HCT116 (cell line): Measurements from ENCODE around the gene UACA. TPM values are rescaled to one million over a fixed set of nuclear protein-coding genes. Genes with fewer than 3 reads are reported as not detected.

Experiments
- ATAC-seq: fragments of 200-7000 bp; cut with Tn5 transposase; 2 replicates; pipeline ENCODE4 v1.9.1; 2020; ENCODE audit warnings: mild to moderate bottlenecking, moderate library complexity
- Bru-seq: library from RNA; stranded (reverse); fragments of 400-500 nt; gene quantifications from one replicate; lab custom pipeline; 2021; lab: Mats Ljungman, UMichigan
- BruChase-seq, 2 experiments: library from RNA; stranded (reverse); fragments of 400-500 nt; gene quantifications; one replicate each; lab custom pipeline; 2021; lab: Mats Ljungman, UMichigan
- BruUV-seq: library from RNA; stranded (reverse); fragments of 400-500 nt; replicated peaks from 2 replicates; lab custom pipeline; 2021; lab: Mats Ljungman, UMichigan
- CTCF ChIA-PET: fragments of 300-600 bp; sonication (Branson Sonifier 250); formaldehyde crosslinking; loops from one replicate; lab custom pipeline; 2021; ENCODE audit warnings: antibody characterized with exemption; lab: Charles Lee
- POLR2A ChIA-PET: fragments of 300-600, 350-600 bp; sonication (Branson Sonifier 250); formaldehyde crosslinking; loops from one replicate; lab custom pipeline; 2021; ENCODE audit warnings: antibody characterized with exemption; lab: Charles Lee
- RAD21 ChIA-PET, 2 experiments: fragments of 300-600 bp; sonication (Branson Sonifier 250); formaldehyde crosslinking; loops; one replicate each; lab custom pipeline; 2023; ENCODE audit warnings: low total read pairs in 2 of 2; ENCODE audit not compliant: uncharacterized antibody in 2 of 2, unreplicated experiment in 2 of 2, low non-redundant PET in 1 of 2; lab: Charles Lee
- DNase-seq: peaks from one replicate; pipeline ENCODE4 v3.0.0-alpha.2; 2010; ENCODE audit warnings: low read depth, low spot score
- H2AFZ ChIP-seq: fragments of 200-600 bp; shearing (Covaris generic), sonication (generic); 2 replicates; pipeline ENCODE4 v1.6.1; 2017; ENCODE audit warnings: low read depth, mixed run types, mixed read lengths, antibody characterized with exemption, low read length; ENCODE audit not compliant: poor library complexity, severe bottlenecking
- H3K27ac ChIP-seq: 2 replicates; pipeline ENCODE4 v1.5.1; 2012; ENCODE audit warnings: low read depth, low read length
- H3K27me3 ChIP-seq: fragments of 200-600 bp; sonication (generic); 2 replicates; pipeline ENCODE4 v1.6.1; 2016; ENCODE audit warnings: mixed run types, low read length, mixed read lengths; ENCODE audit not compliant: insufficient read depth
- H3K36me3 ChIP-seq, 2 experiments: fragments of 200-500 bp in 1 of 2; fragments of 200-600 bp in 1 of 2; sonication (Bioruptor generic) in 1 of 2; sonication (generic) in 1 of 2; 2 replicates each; pipeline versions ENCODE4 v1.5.1 to v1.6.1; 2014 to 2016; ENCODE audit warnings: low read length in 2 of 2, inconsistent platforms in 1 of 2, mixed read lengths in 1 of 2, mixed run types in 1 of 2; ENCODE audit not compliant: insufficient read depth in 2 of 2, control insufficient read depth in 1 of 2
- H3K4me1 ChIP-seq, 2 experiments: fragments of 200-600 bp in 1 of 2; sonication (generic) in 1 of 2; 2 replicates each; pipeline versions ENCODE4 v1.5.1 to v1.6.1; 2012 to 2017; ENCODE audit warnings: low read length in 2 of 2, inconsistent platforms in 1 of 2, mild to moderate bottlenecking in 1 of 2, mixed read lengths in 1 of 2, mixed run types in 1 of 2, moderate library complexity in 1 of 2; ENCODE audit not compliant: insufficient read depth in 2 of 2, control insufficient read depth in 1 of 2
- H3K4me2 ChIP-seq: fragments of 200-600 bp; sonication (generic); 2 replicates; pipeline ENCODE4 v1.6.1; 2017; ENCODE audit warnings: mixed run types, low read length, mixed read lengths
- H3K4me3 ChIP-seq, 2 experiments: fragments of 200-600 bp in 1 of 2; sonication (generic) in 1 of 2; replicated peaks in 1 of 2; 2 replicates each; pipeline ENCODE4 v1.5.1; 2011 to 2016; ENCODE audit warnings: low read length in 2 of 2, control low read depth in 1 of 2, low read depth in 1 of 2, mild to moderate bottlenecking in 1 of 2, mixed read lengths in 1 of 2, mixed run types in 1 of 2
- H3K79me2 ChIP-seq: fragments of 200-600 bp; sonication (generic); 2 replicates; pipeline ENCODE4 v1.6.1; 2017; ENCODE audit warnings: mild to moderate bottlenecking, mixed run types, low read length, moderate library complexity, mixed read lengths; ENCODE audit not compliant: insufficient read depth
- H3K9ac ChIP-seq: fragments of 200-600 bp; sonication (generic); 2 replicates; pipeline ENCODE4 v1.6.1; 2016; ENCODE audit warnings: low read length, mixed read lengths
- H3K9me2 ChIP-seq: fragments of 200-600 bp; sonication (generic), shearing (Covaris generic); 2 replicates; pipeline ENCODE4 v1.6.1; 2017; ENCODE audit warnings: mixed run types, mild to moderate bottlenecking, moderate library complexity; ENCODE audit not compliant: insufficient read depth
- H3K9me3 ChIP-seq, 2 experiments: fragments of 200-500 bp in 1 of 2; fragments of 200-600 bp in 1 of 2; sonication (Bioruptor generic) in 1 of 2; sonication (generic) in 1 of 2; 2 replicates each; pipeline ENCODE4 v1.6.1; 2014 to 2017; ENCODE audit warnings: low read length in 2 of 2, mixed read lengths in 2 of 2, inconsistent platforms in 1 of 2, low read depth in 1 of 2, mild to moderate bottlenecking in 1 of 2, mixed run types in 1 of 2, moderate library complexity in 1 of 2; ENCODE audit not compliant: control insufficient read depth in 1 of 2, insufficient read depth in 1 of 2
- H4K20me1 ChIP-seq: fragments of 200-600 bp; sonication (generic), shearing (Covaris generic); 2 replicates; pipeline ENCODE4 v1.6.1; 2017; ENCODE audit warnings: mixed run types, mild to moderate bottlenecking, moderate library complexity; ENCODE audit not compliant: insufficient read depth
- CTCF ChIP-seq, 3 experiments: fragments of 200-600 bp in 1 of 3; sonication (generic) in 1 of 3; IDR thresholded peaks in 2 of 3; conservative IDR thresholded peaks in 1 of 3; 2 replicates each; pipeline ENCODE4 v1.5.1; 2012 to 2017; ENCODE audit warnings: low read depth in 2 of 3, low read length in 2 of 3, antibody characterized with exemption in 1 of 3, borderline replicate concordance in 1 of 3, control low read depth in 1 of 3, mild to moderate bottlenecking in 1 of 3, mixed read lengths in 1 of 3, mixed run types in 1 of 3, moderate library complexity in 1 of 3; ENCODE audit not compliant: insufficient read depth in 1 of 3
- EGR1 ChIP-seq: IDR thresholded peaks from 2 replicates; pipeline ENCODE4 v1.6.1; 2012; ENCODE audit warnings: low read depth
- EZH2 ChIP-seq: fragments of 200-600 bp; sonication (generic); IDR thresholded peaks from 2 replicates; pipeline ENCODE4 v1.6.1; 2017; ENCODE audit warnings: antibody characterized with exemption, mixed run types
- MAX ChIP-seq: IDR thresholded peaks from 2 replicates; pipeline ENCODE4 v1.6.1; 2012
- POLR2A ChIP-seq: IDR thresholded peaks from 2 replicates; pipeline ENCODE4 v1.7.0; 2011; ENCODE audit warnings: borderline replicate concordance; ENCODE audit not compliant: insufficient read depth, insufficient read length; ENCODE audit errors: extremely low read depth
- POLR2AphosphoS5 ChIP-seq: IDR thresholded peaks from 2 replicates; pipeline ENCODE4 v1.6.1; 2011; ENCODE audit warnings: mild to moderate bottlenecking, low read depth, low read length, moderate library complexity
- SIN3A ChIP-seq: IDR thresholded peaks from 2 replicates; pipeline ENCODE4 v1.6.1; 2012; ENCODE audit warnings: low read depth
- SP1 ChIP-seq: IDR thresholded peaks from 2 replicates; pipeline ENCODE4 v1.6.1; 2012; ENCODE audit warnings: low read depth
- SRF ChIP-seq: IDR thresholded peaks from 2 replicates; pipeline ENCODE4 v1.6.1; 2012; ENCODE audit warnings: low read depth
- ZFX ChIP-seq: fragments of 450-650 bp; IDR thresholded peaks from 2 replicates; pipeline ENCODE4 v1.6.1; 2017
- intact Hi-C: fragments of 100-400 bp; cut with micrococcal nuclease; formaldehyde crosslinking; loops from 2 replicates; pipeline ENCODE4 v1.10.0; 2022
- long read RNA-seq: library from polyadenylated mRNA; unstranded; transcript quantifications from one replicate; pipeline ENCODE4 v2.0.0, GENCODE V29; 2021; ENCODE audit not compliant: unreplicated experiment
- polyA plus RNA-seq: library from polyadenylated mRNA; unstranded; fragments of >200 nt; gene quantifications from 2 replicates; pipeline ENCODE4 v1.2.1, GENCODE V29; 2012; ENCODE audit warnings: missing spikeins
- total RNA-seq: library from RNA; stranded (reverse); gene quantifications from one replicate; pipeline ENCODE4 v1.2.1, GENCODE V29; 2021; ENCODE audit not compliant: unreplicated experiment

The UACA gene
- 47.4 TPM for total RNA-seq
- polyA plus RNA-seq, result 54.6 and 59.5 TPM in 2 replicates
- percentile 83 among the genes with signal in this experiment for Bru-seq, nascent RNA
- percentile 83 among the genes with signal in this experiment for BruChase-seq, experiment 1, labeled RNA remaining after a 6-hour chase
- BruChase-seq, experiment 2, labeled RNA remaining after a 2-hour chase, result percentile 87 among the genes with signal in this experiment
- long read RNA-seq, full-length matches to known transcripts, result 4 of 62 reads
- long read RNA-seq, partial matches to known transcripts, result 50 of 62 reads
- long read RNA-seq, other reads (novel, unspliced or antisense), result 8 of 62 reads

GRCh38 chr15:70763120-70763949 lies at the start of gene UACA:
Gene UACA (minus strand): TSS chr15:70763558. CDS start chr15:70763407, 151 bp downstream.
- POLR2A ChIA-PET, result interaction anchor here (0.6 to 0.9 kb wide), 5 partner anchors 9 to 83 kb away, joined by 3 read pairs; no protein-coding TSS in a partner anchor
- no TSS peak for BruUV-seq
- CTCF ChIA-PET, result interaction anchor here (1.0 kb wide), 2 partner anchors 13 to 41 kb away, joined by 3 to 5 read pairs; no protein-coding TSS in a partner anchor

More at GRCh38 chr15:70763120-70763949, at the start of gene UACA:
- H3K9me3 ChIP-seq, result no peaks in the 10 kb centered on the region
- peak within 1 kb of the TSS; percentile 73 for H3K4me2 ChIP-seq
- H4K20me1 ChIP-seq, result no peaks in the 10 kb centered on the region
- TF ChIP-seq ZFX (peak; percentile 23; the same call in 1 of the 2 replicates), SP1 (peak; percentile 92), MAX (peak; percentile 49), POLR2AphosphoS5 (peak; percentile 95), SRF (no peak), SIN3A (peak; percentile 58), CTCF (IDR thresholded peaks at IDR 0.05 in 2 of 3, conservative IDR thresholded peaks at IDR 0.05 in 1 of 3; ENCODE audit: borderline replicate concordance in 1 of 3, insufficient read depth in 1 of 3, low read depth in 2 of 3, low read length in 2 of 3) (no peak), EGR1 (peak; percentile 95), POLR2A (peak; percentile 68), EZH2 (no peak)
- H3K27ac ChIP-seq, result peak within 1 kb of the TSS; percentile 88
- H3K27me3 ChIP-seq, result no peaks in the 10 kb centered on the region
- peaks cover 41% of the 10 kb centered on the region for H3K79me2 ChIP-seq
- intact Hi-C loops, result loop anchor here (5.0 kb wide), 1 partner anchor 49 kb away; no protein-coding TSS in a partner anchor
- ATAC-seq (peak; percentile 93), DNase-seq (peak; percentile 95)
- H2AFZ ChIP-seq, result peak within 1 kb of the TSS; percentile 34
- no peaks in the 10 kb centered on the region for H3K36me3 ChIP-seq
- H3K9me2 ChIP-seq, result no peaks in the 10 kb centered on the region
- RAD21 ChIA-PET, result interaction anchor here in 1 of 2 experiments (0.5 kb wide), 1 partner anchor 29 kb away, joined by 7 read pairs; no protein-coding TSS in a partner anchor
- H3K4me1 ChIP-seq, result peaks cover 14 to 25% of the 10 kb centered on the region in 2 experiments
- H3K9ac ChIP-seq, result peak within 1 kb of the TSS; percentile 91
- H3K4me3 ChIP-seq, result peak within 1 kb of the TSS; percentile 81 to 92
